HG03108 (cell line): ENCODE measurements around the gene PSMC5.
"Not testable (repeated sequence)": the region's sequence is repeated elsewhere in the genome, so short reads cannot be mapped to it uniquely, and the experiment has no call there.

Experiments used
- ATAC-seq: cut with Tn5 transposase; IDR thresholded peaks from one replicate; pipeline ENCODE4 v1.9.1; 2021; ENCODE audit warnings: moderate library complexity; ENCODE audit not compliant: unreplicated experiment

Gene PSMC5

GRCh38 chr17:63838631-63839171 is 11.5 kb downstream of the PSMC5 start:
- no peak for ATAC-seq

GRCh38 chr17:63840591-63841349 is 13.5 kb downstream of the PSMC5 start:
- no peak for ATAC-seq

- no peak for ATAC-seq
Measured at GRCh38 chr17:63841350-63842172, 14.3 kb downstream of the PSMC5 start.

- ATAC-seq: no peak
Measured at GRCh38 chr17:63842173-63842539, 14.9 kb downstream of the PSMC5 start.

GRCh38 chr17:63842540-63843386 is 15.5 kb downstream of the PSMC5 start, which contains the start of gene SMARCD2:
Gene SMARCD2 (minus strand): TSS chr17:63842685. CDS start chr17:63842674, 11 bp downstream.
- peak; percentile 72 for ATAC-seq

- ATAC-seq: not testable (repeated sequence)
Measured at GRCh38 chr17:63843387-63843888, 16.2 kb downstream of the PSMC5 start.

GRCh38 chr17:63843910-63844677 is 16.9 kb downstream of the PSMC5 start:
- no peak for ATAC-seq

- ATAC-seq: no peak
Measured at GRCh38 chr17:63845509-63845908, 18.3 kb downstream of the PSMC5 start.

- no peak for ATAC-seq
Measured at GRCh38 chr17:63847525-63848249, 20.5 kb downstream of the PSMC5 start.

GRCh38 chr17:63848834-63849689 is 21.8 kb downstream of the PSMC5 start:
- ATAC-seq: peak; percentile 71

- ATAC-seq: no peak
Measured at GRCh38 chr17:63850401-63850800, 23.2 kb downstream of the PSMC5 start.

- ATAC-seq: no peak
Measured at GRCh38 chr17:63853260-63853659, 26.0 kb downstream of the PSMC5 start.

GRCh38 chr17:63854709-63855108 is 27.5 kb downstream of the PSMC5 start:
- ATAC-seq: no peak

- no peak for ATAC-seq
Measured at GRCh38 chr17:63855185-63855584, 28.0 kb downstream of the PSMC5 start.

- not testable (repeated sequence) for ATAC-seq
Measured at GRCh38 chr17:63856425-63856824, 29.2 kb downstream of the PSMC5 start.

GRCh38 chr17:63859257-63859656 is 32.0 kb downstream of the PSMC5 start:
- ATAC-seq: no peak

GRCh38 chr17:63866625-63867024 is 39.4 kb downstream of the PSMC5 start:
- ATAC-seq: not testable (repeated sequence)
